HCT116 (cell line): Measurements from ENCODE around the gene ARL5C. TPM values are rescaled to one million over a fixed set of nuclear protein-coding genes. Genes with fewer than 3 reads are reported as not detected.

Experiments used
- ATAC-seq: fragments of 200-7000 bp; cut with Tn5 transposase; 2 replicates; pipeline ENCODE4 v1.9.1; 2020; ENCODE audit warnings: mild to moderate bottlenecking, moderate library complexity
- BruUV-seq: library from RNA; stranded (reverse); fragments of 400-500 nt; replicated peaks from 2 replicates; lab custom pipeline; 2021; lab: Mats Ljungman, UMichigan
- CTCF ChIA-PET: fragments of 300-600 bp; sonication (Branson Sonifier 250); formaldehyde crosslinking; loops from one replicate; lab custom pipeline; 2021; ENCODE audit warnings: antibody characterized with exemption; lab: Charles Lee
- POLR2A ChIA-PET: fragments of 300-600, 350-600 bp; sonication (Branson Sonifier 250); formaldehyde crosslinking; loops from one replicate; lab custom pipeline; 2021; ENCODE audit warnings: antibody characterized with exemption; lab: Charles Lee
- RAD21 ChIA-PET, 2 experiments: fragments of 300-600 bp; sonication (Branson Sonifier 250); formaldehyde crosslinking; loops; one replicate each; lab custom pipeline; 2023; ENCODE audit warnings: low total read pairs in 2 of 2; ENCODE audit not compliant: uncharacterized antibody in 2 of 2, unreplicated experiment in 2 of 2, low non-redundant PET in 1 of 2; lab: Charles Lee
- DNase-seq: peaks from one replicate; pipeline ENCODE4 v3.0.0-alpha.2; 2010; ENCODE audit warnings: low read depth, low spot score
- H2AFZ ChIP-seq: fragments of 200-600 bp; shearing (Covaris generic), sonication (generic); 2 replicates; pipeline ENCODE4 v1.6.1; 2017; ENCODE audit warnings: low read depth, mixed run types, mixed read lengths, antibody characterized with exemption, low read length; ENCODE audit not compliant: poor library complexity, severe bottlenecking
- H3K27ac ChIP-seq: 2 replicates; pipeline ENCODE4 v1.5.1; 2012; ENCODE audit warnings: low read depth, low read length
- H3K27me3 ChIP-seq: fragments of 200-600 bp; sonication (generic); 2 replicates; pipeline ENCODE4 v1.6.1; 2016; ENCODE audit warnings: mixed run types, low read length, mixed read lengths; ENCODE audit not compliant: insufficient read depth
- H3K36me3 ChIP-seq, 2 experiments: fragments of 200-500 bp in 1 of 2; fragments of 200-600 bp in 1 of 2; sonication (Bioruptor generic) in 1 of 2; sonication (generic) in 1 of 2; 2 replicates each; pipeline versions ENCODE4 v1.5.1 to v1.6.1; 2014 to 2016; ENCODE audit warnings: low read length in 2 of 2, inconsistent platforms in 1 of 2, mixed read lengths in 1 of 2, mixed run types in 1 of 2; ENCODE audit not compliant: insufficient read depth in 2 of 2, control insufficient read depth in 1 of 2
- H3K4me1 ChIP-seq, 2 experiments: fragments of 200-600 bp in 1 of 2; sonication (generic) in 1 of 2; 2 replicates each; pipeline versions ENCODE4 v1.5.1 to v1.6.1; 2012 to 2017; ENCODE audit warnings: low read length in 2 of 2, inconsistent platforms in 1 of 2, mild to moderate bottlenecking in 1 of 2, mixed read lengths in 1 of 2, mixed run types in 1 of 2, moderate library complexity in 1 of 2; ENCODE audit not compliant: insufficient read depth in 2 of 2, control insufficient read depth in 1 of 2
- H3K4me2 ChIP-seq: fragments of 200-600 bp; sonication (generic); 2 replicates; pipeline ENCODE4 v1.6.1; 2017; ENCODE audit warnings: mixed run types, low read length, mixed read lengths
- H3K4me3 ChIP-seq, 2 experiments: fragments of 200-600 bp in 1 of 2; sonication (generic) in 1 of 2; replicated peaks in 1 of 2; 2 replicates each; pipeline ENCODE4 v1.5.1; 2011 to 2016; ENCODE audit warnings: low read length in 2 of 2, control low read depth in 1 of 2, low read depth in 1 of 2, mild to moderate bottlenecking in 1 of 2, mixed read lengths in 1 of 2, mixed run types in 1 of 2
- H3K79me2 ChIP-seq: fragments of 200-600 bp; sonication (generic); 2 replicates; pipeline ENCODE4 v1.6.1; 2017; ENCODE audit warnings: mild to moderate bottlenecking, mixed run types, low read length, moderate library complexity, mixed read lengths; ENCODE audit not compliant: insufficient read depth
- H3K9ac ChIP-seq: fragments of 200-600 bp; sonication (generic); 2 replicates; pipeline ENCODE4 v1.6.1; 2016; ENCODE audit warnings: low read length, mixed read lengths
- H3K9me2 ChIP-seq: fragments of 200-600 bp; sonication (generic), shearing (Covaris generic); 2 replicates; pipeline ENCODE4 v1.6.1; 2017; ENCODE audit warnings: mixed run types, mild to moderate bottlenecking, moderate library complexity; ENCODE audit not compliant: insufficient read depth
- H3K9me3 ChIP-seq, 2 experiments: fragments of 200-500 bp in 1 of 2; fragments of 200-600 bp in 1 of 2; sonication (Bioruptor generic) in 1 of 2; sonication (generic) in 1 of 2; 2 replicates each; pipeline ENCODE4 v1.6.1; 2014 to 2017; ENCODE audit warnings: low read length in 2 of 2, mixed read lengths in 2 of 2, inconsistent platforms in 1 of 2, low read depth in 1 of 2, mild to moderate bottlenecking in 1 of 2, mixed run types in 1 of 2, moderate library complexity in 1 of 2; ENCODE audit not compliant: control insufficient read depth in 1 of 2, insufficient read depth in 1 of 2
- H4K20me1 ChIP-seq: fragments of 200-600 bp; sonication (generic), shearing (Covaris generic); 2 replicates; pipeline ENCODE4 v1.6.1; 2017; ENCODE audit warnings: mixed run types, mild to moderate bottlenecking, moderate library complexity; ENCODE audit not compliant: insufficient read depth
- CEBPB ChIP-seq: IDR thresholded peaks from 2 replicates; pipeline ENCODE4 v1.6.1; 2012; ENCODE audit warnings: low read depth
- EGR1 ChIP-seq: IDR thresholded peaks from 2 replicates; pipeline ENCODE4 v1.6.1; 2012; ENCODE audit warnings: low read depth
- ELF1 ChIP-seq: IDR thresholded peaks from 2 replicates; pipeline ENCODE4 v1.6.1; 2012; ENCODE audit warnings: low read depth, borderline replicate concordance
- JUND ChIP-seq: IDR thresholded peaks from 2 replicates; pipeline ENCODE4 v1.6.1; 2012
- POLR2A ChIP-seq: IDR thresholded peaks from 2 replicates; pipeline ENCODE4 v1.7.0; 2011; ENCODE audit warnings: borderline replicate concordance; ENCODE audit not compliant: insufficient read depth, insufficient read length; ENCODE audit errors: extremely low read depth
- POLR2AphosphoS5 ChIP-seq: IDR thresholded peaks from 2 replicates; pipeline ENCODE4 v1.6.1; 2011; ENCODE audit warnings: mild to moderate bottlenecking, low read depth, low read length, moderate library complexity
- RAD21 ChIP-seq: IDR thresholded peaks from 2 replicates; pipeline ENCODE4 v1.6.1; 2012; ENCODE audit warnings: low read depth, mild to moderate bottlenecking
- SIN3A ChIP-seq: IDR thresholded peaks from 2 replicates; pipeline ENCODE4 v1.6.1; 2012; ENCODE audit warnings: low read depth
- SP1 ChIP-seq: IDR thresholded peaks from 2 replicates; pipeline ENCODE4 v1.6.1; 2012; ENCODE audit warnings: low read depth
- YY1 ChIP-seq: IDR thresholded peaks from 2 replicates; pipeline ENCODE4 v1.6.1; 2011; ENCODE audit warnings: low read length, low read depth, moderate library complexity, mild to moderate bottlenecking; ENCODE audit not compliant: insufficient replicate concordance; ENCODE audit errors: extremely low read depth
- ZNF274 ChIP-seq: fragments of 200-500 bp; sonication (Bioruptor generic); IDR thresholded peaks from 2 replicates; pipeline ENCODE4 v1.6.1; 2014; ENCODE audit warnings: mild to moderate bottlenecking, low read depth, low read length, inconsistent platforms
- intact Hi-C: fragments of 100-400 bp; cut with micrococcal nuclease; formaldehyde crosslinking; loops from 2 replicates; pipeline ENCODE4 v1.10.0; 2022
- total RNA-seq: library from RNA; stranded (reverse); gene quantifications from one replicate; pipeline ENCODE4 v1.2.1, GENCODE V29; 2021; ENCODE audit not compliant: unreplicated experiment
- TF ChIP-seq, protein P1 (sequence below): IDR thresholded peaks from 2 replicates; pipeline ENCODE4 v1.6.1; 2012; ENCODE audit warnings: low read depth
- TF ChIP-seq, protein P2 (sequence below), 3 experiments: fragments of 200-600 bp in 1 of 3; sonication (generic) in 1 of 3; IDR thresholded peaks in 2 of 3; conservative IDR thresholded peaks in 1 of 3; 2 replicates each; pipeline ENCODE4 v1.5.1; 2012 to 2017; ENCODE audit warnings: low read depth in 2 of 3, low read length in 2 of 3, antibody characterized with exemption in 1 of 3, borderline replicate concordance in 1 of 3, control low read depth in 1 of 3, mild to moderate bottlenecking in 1 of 3, mixed read lengths in 1 of 3, mixed run types in 1 of 3, moderate library complexity in 1 of 3; ENCODE audit not compliant: insufficient read depth in 1 of 3
- TF ChIP-seq, protein P3 (sequence below): IDR thresholded peaks from 2 replicates; pipeline ENCODE4 v1.6.1; 2012
- TF ChIP-seq, protein P4 (sequence below): IDR thresholded peaks from 2 replicates; pipeline ENCODE4 v1.6.1; 2012

ARL5C gene
- total RNA-seq, 1 experiment from 2014 or later: not detected

DNA sequence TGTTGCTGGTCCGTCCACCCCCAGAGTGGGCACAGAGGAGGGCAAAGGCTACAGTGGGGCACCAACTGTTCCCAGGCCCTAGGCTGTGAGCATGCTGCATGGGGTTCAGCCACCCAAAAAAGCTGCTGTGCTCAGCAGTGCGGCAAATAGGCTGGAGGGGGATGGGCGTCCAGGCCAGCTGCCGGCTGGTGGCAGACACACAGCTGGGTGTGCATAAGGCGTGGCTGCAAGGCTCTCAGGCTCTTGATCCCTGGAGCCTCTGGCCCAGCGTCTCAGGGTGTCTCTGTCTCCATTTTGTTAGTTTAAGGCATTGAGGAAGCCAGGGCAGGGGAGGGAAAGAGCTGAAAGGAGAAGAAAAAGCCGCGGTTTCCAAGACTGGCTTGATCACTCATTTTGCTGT lies 42.9 kb upstream of the ARL5C start (continued):
- TF ChIP-seq, protein P1, sequence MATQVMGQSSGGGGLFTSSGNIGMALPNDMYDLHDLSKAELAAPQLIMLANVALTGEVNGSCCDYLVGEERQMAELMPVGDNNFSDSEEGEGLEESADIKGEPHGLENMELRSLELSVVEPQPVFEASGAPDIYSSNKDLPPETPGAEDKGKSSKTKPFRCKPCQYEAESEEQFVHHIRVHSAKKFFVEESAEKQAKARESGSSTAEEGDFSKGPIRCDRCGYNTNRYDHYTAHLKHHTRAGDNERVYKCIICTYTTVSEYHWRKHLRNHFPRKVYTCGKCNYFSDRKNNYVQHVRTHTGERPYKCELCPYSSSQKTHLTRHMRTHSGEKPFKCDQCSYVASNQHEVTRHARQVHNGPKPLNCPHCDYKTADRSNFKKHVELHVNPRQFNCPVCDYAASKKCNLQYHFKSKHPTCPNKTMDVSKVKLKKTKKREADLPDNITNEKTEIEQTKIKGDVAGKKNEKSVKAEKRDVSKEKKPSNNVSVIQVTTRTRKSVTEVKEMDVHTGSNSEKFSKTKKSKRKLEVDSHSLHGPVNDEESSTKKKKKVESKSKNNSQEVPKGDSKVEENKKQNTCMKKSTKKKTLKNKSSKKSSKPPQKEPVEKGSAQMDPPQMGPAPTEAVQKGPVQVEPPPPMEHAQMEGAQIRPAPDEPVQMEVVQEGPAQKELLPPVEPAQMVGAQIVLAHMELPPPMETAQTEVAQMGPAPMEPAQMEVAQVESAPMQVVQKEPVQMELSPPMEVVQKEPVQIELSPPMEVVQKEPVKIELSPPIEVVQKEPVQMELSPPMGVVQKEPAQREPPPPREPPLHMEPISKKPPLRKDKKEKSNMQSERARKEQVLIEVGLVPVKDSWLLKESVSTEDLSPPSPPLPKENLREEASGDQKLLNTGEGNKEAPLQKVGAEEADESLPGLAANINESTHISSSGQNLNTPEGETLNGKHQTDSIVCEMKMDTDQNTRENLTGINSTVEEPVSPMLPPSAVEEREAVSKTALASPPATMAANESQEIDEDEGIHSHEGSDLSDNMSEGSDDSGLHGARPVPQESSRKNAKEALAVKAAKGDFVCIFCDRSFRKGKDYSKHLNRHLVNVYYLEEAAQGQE: no peak
- TF ChIP-seq SIN3A (no peak), YY1 (no peak), POLR2AphosphoS5 (no peak), ZNF274 (no peak)
- TF ChIP-seq, protein P2, sequence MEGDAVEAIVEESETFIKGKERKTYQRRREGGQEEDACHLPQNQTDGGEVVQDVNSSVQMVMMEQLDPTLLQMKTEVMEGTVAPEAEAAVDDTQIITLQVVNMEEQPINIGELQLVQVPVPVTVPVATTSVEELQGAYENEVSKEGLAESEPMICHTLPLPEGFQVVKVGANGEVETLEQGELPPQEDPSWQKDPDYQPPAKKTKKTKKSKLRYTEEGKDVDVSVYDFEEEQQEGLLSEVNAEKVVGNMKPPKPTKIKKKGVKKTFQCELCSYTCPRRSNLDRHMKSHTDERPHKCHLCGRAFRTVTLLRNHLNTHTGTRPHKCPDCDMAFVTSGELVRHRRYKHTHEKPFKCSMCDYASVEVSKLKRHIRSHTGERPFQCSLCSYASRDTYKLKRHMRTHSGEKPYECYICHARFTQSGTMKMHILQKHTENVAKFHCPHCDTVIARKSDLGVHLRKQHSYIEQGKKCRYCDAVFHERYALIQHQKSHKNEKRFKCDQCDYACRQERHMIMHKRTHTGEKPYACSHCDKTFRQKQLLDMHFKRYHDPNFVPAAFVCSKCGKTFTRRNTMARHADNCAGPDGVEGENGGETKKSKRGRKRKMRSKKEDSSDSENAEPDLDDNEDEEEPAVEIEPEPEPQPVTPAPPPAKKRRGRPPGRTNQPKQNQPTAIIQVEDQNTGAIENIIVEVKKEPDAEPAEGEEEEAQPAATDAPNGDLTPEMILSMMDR (IDR thresholded peaks at IDR 0.05 in 2 of 3, conservative IDR thresholded peaks at IDR 0.05 in 1 of 3; ENCODE audit: borderline replicate concordance in 1 of 3, insufficient read depth in 1 of 3, low read depth in 2 of 3, low read length in 2 of 3): no peak

DNA sequence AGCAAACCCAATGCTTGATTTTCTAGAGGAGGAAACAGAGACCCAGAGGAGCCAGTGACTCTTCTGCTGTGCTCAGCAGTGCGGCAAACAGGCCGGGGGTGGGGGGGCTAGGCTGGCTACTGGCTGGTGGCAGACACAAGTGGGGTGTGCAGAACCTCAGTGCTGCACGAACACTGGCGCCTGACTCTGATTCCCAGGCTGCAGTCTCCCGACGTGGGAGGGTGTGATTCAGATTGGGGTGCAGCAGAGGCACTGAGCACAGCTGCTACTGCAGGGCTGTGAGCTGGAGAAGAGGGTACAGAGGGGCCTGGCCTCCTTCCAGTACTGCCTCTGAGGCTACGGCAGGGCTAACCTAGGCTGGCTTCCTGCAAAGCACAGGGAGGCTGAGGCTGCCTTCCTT lies 42.2 kb upstream of the ARL5C start:
- Histone ChIP-seq H3K36me3 (peaks cover 19 to 20% of the 10 kb centered on the region in 2 experiments; a peak in 3 of 4 replicates), H3K27me3 (no peaks in the 10 kb centered on the region), H2AFZ (no peak overlapping the region), H3K4me1 (peaks cover 9 to 26% of the 10 kb centered on the region in 2 experiments), H3K9me2 (no peaks in the 10 kb centered on the region), H3K27ac (no peak overlapping the region), H3K9ac (no peak overlapping the region), H3K4me2 (no peak overlapping the region), H3K4me3 (no peak overlapping the region), H3K79me2 (no peaks in the 10 kb centered on the region), H4K20me1 (peaks cover 4% of the 10 kb centered on the region; the same call in 1 of the 2 replicates)
- ChIA-PET RAD21 (interaction anchor here (1.6 to 2.2 kb wide), 2 partner anchors 11 to 339 kb away, joined by 4 to 7 read pairs; partner anchors contain the start of gene CACNB1 (in 1 of the 2)), POLR2A (no interaction called here), CTCF (interaction anchor here (1.2 to 6.1 kb wide), 6 partner anchors 8 to 414 kb away, joined by 3 to 105 read pairs (median 44); no protein-coding TSS in a partner anchor)
- DNase-seq: no peak
- BruUV-seq: no TSS peak
- intact Hi-C loops: loop anchor here (5.0 to 10.0 kb wide), 2 partner anchors 317 to 414 kb away; no protein-coding TSS in a partner anchor
- no peak for ATAC-seq
- TF ChIP-seq SP1: no peak
- TF ChIP-seq POLR2A: no peak
- TF ChIP-seq, protein P2 (IDR thresholded peaks at IDR 0.05 in 2 of 3, conservative IDR thresholded peaks at IDR 0.05 in 1 of 3; ENCODE audit: borderline replicate concordance in 1 of 3, insufficient read depth in 1 of 3, low read depth in 2 of 3, low read length in 2 of 3): no peak
- TF ChIP-seq, protein P3, sequence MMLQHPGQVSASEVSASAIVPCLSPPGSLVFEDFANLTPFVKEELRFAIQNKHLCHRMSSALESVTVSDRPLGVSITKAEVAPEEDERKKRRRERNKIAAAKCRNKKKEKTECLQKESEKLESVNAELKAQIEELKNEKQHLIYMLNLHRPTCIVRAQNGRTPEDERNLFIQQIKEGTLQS: no peak
- TF ChIP-seq EGR1: no peak
- no peak for TF ChIP-seq ZNF274
- TF ChIP-seq, protein P4, sequence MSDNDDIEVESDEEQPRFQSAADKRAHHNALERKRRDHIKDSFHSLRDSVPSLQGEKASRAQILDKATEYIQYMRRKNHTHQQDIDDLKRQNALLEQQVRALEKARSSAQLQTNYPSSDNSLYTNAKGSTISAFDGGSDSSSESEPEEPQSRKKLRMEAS: no peak
- TF ChIP-seq RAD21: no peak
- TF ChIP-seq ELF1: no peak
- TF ChIP-seq CEBPB: no peak
- TF ChIP-seq JUND: no peak
- TF ChIP-seq, all 23 proteins: peak for 0
- H3K9me3 ChIP-seq: no peaks in the 10 kb centered on the region
